Stimulated activated CD4-positive, alpha-beta T cell treated with anti-CD3 and anti-CD28 coated beads, Interleukin-4, amount 100 ng/mL, for 1 hour (primary cell): ENCODE measurements around the gene KCNT2.
"Not testable (repeated sequence)": the region's sequence is repeated elsewhere in the genome, so short reads cannot be mapped to it uniquely, and the experiment has no call there.

Experiments used
- DNase-seq: peaks from one replicate; pipeline ENCODE4 v3.0.0-alpha.2; 2020

The KCNT2 gene

GRCh38 chr1:196608390-196609369 lies at the start of gene KCNT2:
Gene KCNT2, minus strand, starts transcription at chr1:196608440. Its CDS starts 131 bp downstream, at chr1:196608309.
- DNase-seq = peak; percentile 3

GRCh38 chr1:196655494-196655893 lies 47.3 kb upstream of the KCNT2 start:
- no peak for DNase-seq

GRCh38 chr1:196655071-196655470 lies 46.8 kb upstream of the KCNT2 start:
- DNase-seq = no peak

- no peak for DNase-seq
Measured at GRCh38 chr1:196654271-196654670, 46.0 kb upstream of the KCNT2 start.

- no peak for DNase-seq
Measured at GRCh38 chr1:196651637-196652215, 43.5 kb upstream of the KCNT2 start, which contains the start of gene CFH. Gene CFH, plus strand, starts transcription at chr1:196652043. Its CDS starts 75 bp downstream, at chr1:196652118.

- DNase-seq = no peak
Measured at GRCh38 chr1:196651079-196651478, 42.8 kb upstream of the KCNT2 start.

- DNase-seq = no peak
Measured at GRCh38 chr1:196650403-196650802, 42.2 kb upstream of the KCNT2 start.

- no peak for DNase-seq
Measured at GRCh38 chr1:196649990-196650389, 41.8 kb upstream of the KCNT2 start.

- no peak for DNase-seq
Measured at GRCh38 chr1:196640976-196641375, 32.7 kb upstream of the KCNT2 start.

GRCh38 chr1:196639291-196639690 lies 31.1 kb upstream of the KCNT2 start:
- DNase-seq = not testable (repeated sequence)

- no peak for DNase-seq
Measured at GRCh38 chr1:196638466-196638865, 30.2 kb upstream of the KCNT2 start.

- DNase-seq = no peak
Measured at GRCh38 chr1:196637606-196638005, 29.4 kb upstream of the KCNT2 start.

GRCh38 chr1:196628838-196629237 lies 20.6 kb upstream of the KCNT2 start:
- DNase-seq = no peak

- no peak for DNase-seq
Measured at GRCh38 chr1:196623079-196623478, 14.8 kb upstream of the KCNT2 start.

- no peak for DNase-seq
Measured at GRCh38 chr1:196619721-196620120, 11.5 kb upstream of the KCNT2 start.

- DNase-seq = no peak
Measured at GRCh38 chr1:196611873-196612272, 3.6 kb upstream of the KCNT2 start.

GRCh38 chr1:196609370-196609737 lies 1.1 kb upstream of the KCNT2 start:
- DNase-seq = no peak

- DNase-seq = no peak
Measured at GRCh38 chr1:196607981-196608380, 259 bp downstream of the KCNT2 start.

GRCh38 chr1:196603651-196604050 lies 4.6 kb downstream of the KCNT2 start:
- DNase-seq = no peak

GRCh38 chr1:196598942-196599748 lies 9.1 kb downstream of the KCNT2 start:
- DNase-seq = no peak

GRCh38 chr1:196594700-196595099 lies 13.5 kb downstream of the KCNT2 start:
- DNase-seq = no peak

- no peak for DNase-seq
Measured at GRCh38 chr1:196593955-196594354, 14.3 kb downstream of the KCNT2 start.

- DNase-seq = no peak
Measured at GRCh38 chr1:196590959-196591358, 17.3 kb downstream of the KCNT2 start.
